ENCODE data around the gene CACNA1E. TPM values are rescaled to one million over a fixed set of nuclear protein-coding genes. Genes with fewer than 3 reads are reported as not detected.

Gene CACNA1E
- total RNA-seq, 1 donor from 2014 or later = 0.63 TPM

- DNase-seq (ENCODE audit: low spot score) = no peak
These were observed 1.5 kb downstream of the CACNA1E start for GRCh38 chr1:181484821-181485220.

GRCh38 chr1:181485287-181486097 lies 2.2 kb downstream of the CACNA1E start:
- no peak for DNase-seq (ENCODE audit: low spot score)

GRCh38 chr1:181486098-181486420 lies 2.7 kb downstream of the CACNA1E start:
- DNase-seq (ENCODE audit: low spot score) = no peak

- no peak for DNase-seq (ENCODE audit: low spot score)
These were observed 5.5 kb downstream of the CACNA1E start for GRCh38 chr1:181488866-181489265.

- DNase-seq (ENCODE audit: low spot score) = no peak
These were observed 7.0 kb downstream of the CACNA1E start for GRCh38 chr1:181490276-181490675.

- no peak for DNase-seq (ENCODE audit: low spot score)
These were observed 7.7 kb downstream of the CACNA1E start for GRCh38 chr1:181490740-181491712.

- DNase-seq (ENCODE audit: low spot score) = no peak
These were observed 9.8 kb downstream of the CACNA1E start for GRCh38 chr1:181493166-181493565.

GRCh38 chr1:181493885-181494284 lies 10.6 kb downstream of the CACNA1E start:
- DNase-seq (ENCODE audit: low spot score) = no peak

- DNase-seq (ENCODE audit: low spot score) = no peak
These were observed 13.4 kb downstream of the CACNA1E start for GRCh38 chr1:181496759-181497158.

GRCh38 chr1:181497870-181498269 lies 14.6 kb downstream of the CACNA1E start:
- no peak for DNase-seq (ENCODE audit: low spot score)

- no peak for DNase-seq (ENCODE audit: low spot score)
These were observed 16.5 kb downstream of the CACNA1E start for GRCh38 chr1:181499825-181500224.

GRCh38 chr1:181500636-181501035 lies 17.3 kb downstream of the CACNA1E start:
- no peak for DNase-seq (ENCODE audit: low spot score)

- DNase-seq (ENCODE audit: low spot score) = no peak
These were observed 18.3 kb downstream of the CACNA1E start for GRCh38 chr1:181501612-181502011.

GRCh38 chr1:181503171-181503810 lies 20.0 kb downstream of the CACNA1E start:
- no peak for DNase-seq (ENCODE audit: low spot score)

GRCh38 chr1:181504399-181504842 lies 21.1 kb downstream of the CACNA1E start:
- no peak for DNase-seq (ENCODE audit: low spot score)

GRCh38 chr1:181506563-181507353 lies 23.4 kb downstream of the CACNA1E start:
- no peak for DNase-seq (ENCODE audit: low spot score)

GRCh38 chr1:181508486-181509165 lies 25.3 kb downstream of the CACNA1E start:
- DNase-seq (ENCODE audit: low spot score) = no peak

- no peak for DNase-seq (ENCODE audit: low spot score)
These were observed 30.5 kb downstream of the CACNA1E start for GRCh38 chr1:181513786-181514297.

- DNase-seq (ENCODE audit: low spot score) = no peak
These were observed 31.3 kb downstream of the CACNA1E start for GRCh38 chr1:181514298-181515290.

All from mucosa of gallbladder (tissue), 1 donor.